Duodenal mucosa (tissue), 2 donors: ENCODE measurements around the gene ANKRD49.

Experiments
- H3K27ac ChIP-seq: one replicate; pipeline ENCODE4 v1.7.0; 2013; ENCODE audit warnings: low read depth, low read length
- H3K27me3 ChIP-seq, 2 donors: one replicate each; pipeline ENCODE4 v1.7.0; 2013; ENCODE audit warnings: low read length in 2 of 2, control low read depth in 1 of 2; ENCODE audit not compliant: insufficient read depth in 2 of 2, control insufficient read depth in 1 of 2
- H3K36me3 ChIP-seq, 2 donors: one replicate each; pipeline ENCODE4 v1.7.0; 2013; ENCODE audit warnings: low read length in 2 of 2, control low read depth in 1 of 2; ENCODE audit not compliant: insufficient read depth in 2 of 2, control insufficient read depth in 1 of 2
- H3K4me1 ChIP-seq, 2 donors: one replicate each; pipeline ENCODE4 v1.7.0; 2013; ENCODE audit warnings: low read length in 2 of 2, control low read depth in 1 of 2; ENCODE audit not compliant: insufficient read depth in 2 of 2, control insufficient read depth in 1 of 2
- H3K4me3 ChIP-seq, 2 donors: one replicate each; pipeline ENCODE4 v1.7.0; 2013; ENCODE audit warnings: low read length in 2 of 2, low read depth in 1 of 2
- H3K9ac ChIP-seq, 2 donors: one replicate each; pipeline ENCODE4 v1.7.0; 2013; ENCODE audit warnings: low read length in 2 of 2, low read depth in 1 of 2
- H3K9me3 ChIP-seq, 2 donors: one replicate each; pipeline ENCODE4 v1.7.0; 2013; ENCODE audit warnings: low read length in 2 of 2, control low read depth in 1 of 2; ENCODE audit not compliant: control insufficient read depth in 1 of 2

The ANKRD49 gene

GRCh38 chr11:94525546-94526324 is 32.0 kb downstream of the ANKRD49 start:
- no peaks in the 10 kb centered on the region for H3K27me3 ChIP-seq
- no peaks in the 10 kb centered on the region for H3K36me3 ChIP-seq
- H3K9ac ChIP-seq = no peak overlapping the region
- no peak overlapping the region for H3K27ac ChIP-seq
- H3K4me1 ChIP-seq = peaks cover 5 to 7% of the 10 kb centered on the region in 2 donors
- no peak overlapping the region for H3K4me3 ChIP-seq
- H3K9me3 ChIP-seq = no peaks in the 10 kb centered on the region

GRCh38 chr11:94526645-94527438 is 33.1 kb downstream of the ANKRD49 start:
- no peak overlapping the region for H3K27ac ChIP-seq
- H3K36me3 ChIP-seq = no peaks in the 10 kb centered on the region
- H3K27me3 ChIP-seq = no peaks in the 10 kb centered on the region
- H3K4me3 ChIP-seq = no peak overlapping the region
- peaks cover 5 to 7% of the 10 kb centered on the region in 2 donors for H3K4me1 ChIP-seq
- no peak overlapping the region for H3K9ac ChIP-seq
- no peaks in the 10 kb centered on the region for H3K9me3 ChIP-seq

GRCh38 chr11:94528551-94528950 is 34.8 kb downstream of the ANKRD49 start:
- Histone ChIP-seq H3K27ac (no peak overlapping the region), H3K4me1 (peaks cover 5 to 9% of the 10 kb centered on the region in 2 donors), H3K4me3 (no peak overlapping the region), H3K9me3 (no peaks in the 10 kb centered on the region), H3K27me3 (no peaks in the 10 kb centered on the region), H3K9ac (no peak overlapping the region), H3K36me3 (no peaks in the 10 kb centered on the region)

GRCh38 chr11:94532211-94532610 is 38.4 kb downstream of the ANKRD49 start:
- no peak overlapping the region for H3K27ac ChIP-seq
- H3K27me3 ChIP-seq = no peaks in the 10 kb centered on the region
- H3K36me3 ChIP-seq = no peaks in the 10 kb centered on the region
- no peak overlapping the region for H3K4me3 ChIP-seq
- no peak overlapping the region for H3K9ac ChIP-seq
- H3K9me3 ChIP-seq = no peaks in the 10 kb centered on the region
- peaks cover 6 to 18% of the 10 kb centered on the region in 2 donors for H3K4me1 ChIP-seq

GRCh38 chr11:94533206-94533605 is 39.4 kb downstream of the ANKRD49 start:
- H3K9ac ChIP-seq = no peak overlapping the region
- H3K27ac ChIP-seq = no peak overlapping the region
- H3K36me3 ChIP-seq = no peaks in the 10 kb centered on the region
- H3K4me1 ChIP-seq = peaks cover 13 to 25% of the 10 kb centered on the region in 2 donors
- no peaks in the 10 kb centered on the region for H3K27me3 ChIP-seq
- no peak overlapping the region for H3K4me3 ChIP-seq
- H3K9me3 ChIP-seq = no peaks in the 10 kb centered on the region

GRCh38 chr11:94533696-94534630 is 40.2 kb downstream of the ANKRD49 start:
- no peak overlapping the region for H3K27ac ChIP-seq

GRCh38 chr11:94536386-94536785 is 42.6 kb downstream of the ANKRD49 start:
- H3K4me3 ChIP-seq = peak overlapping the region in 1 of 2 donors; percentile 4

More at GRCh38 chr11:94533696-94534630, 40.2 kb downstream of the ANKRD49 start:
- Histone ChIP-seq H3K9me3 (no peaks in the 10 kb centered on the region), H3K4me3 (no peak overlapping the region), H3K36me3 (no peaks in the 10 kb centered on the region), H3K4me1 (peaks cover 16 to 25% of the 10 kb centered on the region in 2 donors), H3K27me3 (no peaks in the 10 kb centered on the region), H3K9ac (no peak overlapping the region)

GRCh38 chr11:94537031-94537600 is 43.3 kb downstream of the ANKRD49 start:
- Histone ChIP-seq H3K4me3 (no peak overlapping the region), H3K9ac (no peak overlapping the region), H3K36me3 (no peaks in the 10 kb centered on the region), H3K27me3 (no peaks in the 10 kb centered on the region), H3K4me1 (peaks cover 28 to 32% of the 10 kb centered on the region in 2 donors), H3K27ac (no peak overlapping the region), H3K9me3 (no peaks in the 10 kb centered on the region)

More at GRCh38 chr11:94536386-94536785, 42.6 kb downstream of the ANKRD49 start:
- Histone ChIP-seq H3K27me3 (no peaks in the 10 kb centered on the region), H3K4me1 (peaks cover 25 to 32% of the 10 kb centered on the region in 2 donors), H3K36me3 (no peaks in the 10 kb centered on the region), H3K9me3 (no peaks in the 10 kb centered on the region), H3K9ac (no peak overlapping the region), H3K27ac (no peak overlapping the region)

GRCh38 chr11:94539420-94539819 is 45.6 kb downstream of the ANKRD49 start:
- Histone ChIP-seq H3K9ac (no peak overlapping the region), H3K27me3 (no peaks in the 10 kb centered on the region), H3K9me3 (no peaks in the 10 kb centered on the region), H3K4me3 (no peak overlapping the region), H3K27ac (no peak overlapping the region), H3K36me3 (no peaks in the 10 kb centered on the region), H3K4me1 (peaks cover 32 to 36% of the 10 kb centered on the region in 2 donors)
